ENCODE measurements around the gene TUBB4B.

GRCh38 chr9:137216188-137216965, 24.7 kb upstream of the TUBB4B start:
- TF ChIP-seq TAF1 (IDR thresholded peaks at IDR 0.05; ENCODE audit: borderline replicate concordance, low read depth, low read length) (no peak), POLR2A (IDR thresholded peaks at IDR 0.05; ENCODE audit: low read depth, low read length) (no peak), POLR2AphosphoS5 (IDR thresholded peaks at IDR 0.05; ENCODE audit: low read depth, low read length) (no peak)
